Fibroblast of mammary gland (primary cell): ENCODE results near the gene LTBP1.

ENCODE experiments used
- DNase-seq: peaks from one replicate; pipeline ENCODE4 v3.0.0-alpha.2; 2010; ENCODE audit warnings: low read depth
- H3K4me3 ChIP-seq: 2 replicates; pipeline ENCODE4 v1.5.1; 2011; ENCODE audit warnings: low read depth, mild to moderate bottlenecking, low read length, moderate library complexity; ENCODE audit not compliant: control insufficient read depth
- CTCF ChIP-seq: conservative IDR thresholded peaks from 2 replicates; pipeline ENCODE4 v1.5.1; 2011; ENCODE audit warnings: low read depth, low read length, inconsistent platforms; ENCODE audit not compliant: control insufficient read depth, insufficient read depth

Gene LTBP1

GRCh38 chr2:33122726-33123125 is 176.0 kb downstream of the LTBP1 start:
- DNase-seq, result no peak
- no peak for TF ChIP-seq CTCF
- no peak overlapping the region for H3K4me3 ChIP-seq

GRCh38 chr2:33123216-33123615 is 176.5 kb downstream of the LTBP1 start:
- TF ChIP-seq CTCF, result no peak
- H3K4me3 ChIP-seq, result no peak overlapping the region
- peak; percentile 53 for DNase-seq

GRCh38 chr2:33126552-33126951 is 179.8 kb downstream of the LTBP1 start:
- peak; percentile 31 for TF ChIP-seq CTCF
- no peak overlapping the region for H3K4me3 ChIP-seq
- no peak for DNase-seq

- peak; percentile 87 for DNase-seq
- TF ChIP-seq CTCF, result no peak
- no peak overlapping the region for H3K4me3 ChIP-seq
Measured at GRCh38 chr2:33126958-33127357, 180.2 kb downstream of the LTBP1 start.

- no peak for DNase-seq
- no peak overlapping the region for H3K4me3 ChIP-seq
- TF ChIP-seq CTCF, result no peak
Measured at GRCh38 chr2:33129263-33130053, 182.7 kb downstream of the LTBP1 start.

GRCh38 chr2:33130054-33130447 is 183.3 kb downstream of the LTBP1 start:
- H3K4me3 ChIP-seq, result no peak overlapping the region
- DNase-seq, result no peak
- no peak for TF ChIP-seq CTCF
